T follicular helper cell (primary cell): ENCODE results near the gene CTSW.
"Not testable (repeated sequence)": the region's sequence is repeated elsewhere in the genome, so short reads cannot be mapped to it uniquely, and the experiment has no call there.

Experiments used
- DNase-seq: peaks from one replicate; pipeline ENCODE4 v3.0.0-alpha.2; 2020; ENCODE audit warnings: low read depth
- total RNA-seq, 2 experiments: gene quantifications; one replicate each; lab custom pipeline; 2026; lab: John Stamatoyannopoulos, UW

The CTSW gene
- total RNA-seq, result 0.96 to 8.3 reads per million in 2 experiments

DNA sequence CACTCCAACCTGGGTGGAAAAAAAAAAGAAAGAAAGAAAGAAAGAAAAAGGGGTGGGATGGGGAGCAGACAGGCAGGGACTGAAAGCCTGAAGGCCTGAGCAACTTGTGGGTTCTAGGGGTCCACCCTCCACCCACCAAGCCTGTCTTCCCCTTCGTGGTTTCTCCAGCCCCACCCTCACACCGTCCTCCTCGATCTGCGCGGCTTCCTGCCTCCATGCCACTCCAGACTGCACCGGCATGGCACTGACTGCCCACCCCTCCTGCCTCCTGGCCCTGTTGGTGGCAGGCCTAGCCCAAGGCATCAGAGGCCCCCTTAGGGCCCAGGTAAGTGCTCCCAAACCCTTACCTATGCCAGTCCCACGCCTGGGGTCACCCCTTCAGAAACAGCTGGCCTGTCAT is at the start of gene CTSW:
TSS of gene CTSW (plus strand) at position 221 of the 400 bp plus-strand sequence. CDS start at position 239, 18 bp downstream.
- DNase-seq, result no peak

DNA sequence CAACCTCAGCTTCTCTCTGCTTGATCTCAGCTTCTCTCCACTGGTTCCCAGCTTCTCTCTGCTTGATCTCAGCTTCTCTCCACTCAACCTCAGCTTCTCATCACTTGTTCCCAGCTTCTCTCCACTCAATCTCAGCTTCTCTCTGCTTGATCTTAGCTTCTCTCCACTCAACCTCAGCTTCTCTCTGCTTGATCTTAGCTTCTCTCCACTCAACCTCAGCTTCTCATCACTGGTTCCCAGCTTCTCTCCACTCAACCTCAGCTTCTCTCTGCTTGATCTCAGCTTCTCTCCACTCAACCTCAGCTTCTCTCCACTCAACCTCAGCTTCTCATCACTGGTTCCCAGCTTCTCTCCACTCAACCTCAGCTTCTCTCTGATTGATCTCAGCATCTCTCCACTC is 47.4 kb upstream of the CTSW start:
- DNase-seq, result not testable (repeated sequence)

- peak; percentile 90 for DNase-seq
Measured at GRCh38 chr11:65833297-65834030, 46.2 kb upstream of the CTSW start, which contains the start of gene SNX32. Gene SNX32 (plus strand): TSS chr11:65833963. CDS start chr11:65834066, 103 bp downstream.

GRCh38 chr11:65834202-65834601 is 45.4 kb upstream of the CTSW start:
- no peak for DNase-seq

DNA sequence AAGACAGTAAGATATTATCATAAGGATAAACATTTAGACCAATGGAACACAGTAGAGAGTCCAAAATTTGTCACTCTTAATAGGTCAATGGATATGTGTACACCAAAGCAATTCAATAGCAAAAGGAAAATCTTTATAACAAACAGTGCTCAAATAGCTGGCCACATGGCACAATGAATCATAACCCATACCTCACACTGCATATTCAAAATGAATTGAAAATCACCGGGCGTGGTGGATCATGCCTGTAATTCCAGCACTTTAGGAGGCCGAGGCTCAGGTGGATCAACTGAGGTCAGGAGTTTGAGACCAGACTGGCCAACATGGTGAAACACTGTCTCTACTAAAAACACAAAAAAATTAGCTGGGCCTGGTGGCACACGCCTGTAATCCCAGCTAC is 37.5 kb upstream of the CTSW start:
- no peak for DNase-seq

GRCh38 chr11:65843811-65844210 is 35.8 kb upstream of the CTSW start:
- no peak for DNase-seq

DNA sequence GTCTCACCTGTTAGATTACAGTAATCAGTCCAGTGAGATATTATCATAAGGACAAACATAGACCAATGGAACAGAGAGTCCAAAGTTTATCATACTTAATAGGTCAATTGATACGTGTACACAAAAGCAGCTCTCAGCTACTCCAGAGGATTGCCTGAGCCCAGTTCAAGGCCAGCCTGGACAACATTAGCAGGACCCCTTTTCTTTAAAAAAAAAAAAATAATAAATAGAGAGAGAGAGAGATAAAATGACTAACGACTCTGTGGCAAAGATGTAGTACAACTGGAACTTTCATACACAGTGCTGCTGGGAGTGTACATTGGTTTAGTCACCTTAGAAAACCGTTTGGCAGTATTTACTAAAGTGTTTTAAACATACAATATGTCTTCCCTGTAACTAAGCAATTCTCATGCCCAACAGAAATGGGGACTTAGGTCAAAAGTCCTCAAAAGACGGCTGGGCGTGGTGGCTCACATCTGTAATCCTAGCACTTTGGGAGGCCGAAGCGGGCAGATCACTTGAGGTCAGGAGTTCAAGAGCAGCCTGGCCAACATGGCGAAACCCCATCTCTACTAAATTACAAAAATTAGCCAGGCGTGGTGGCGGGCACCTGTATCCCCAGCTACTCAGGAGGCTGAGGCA is 35.3 kb upstream of the CTSW start:
- no peak for DNase-seq

DNA sequence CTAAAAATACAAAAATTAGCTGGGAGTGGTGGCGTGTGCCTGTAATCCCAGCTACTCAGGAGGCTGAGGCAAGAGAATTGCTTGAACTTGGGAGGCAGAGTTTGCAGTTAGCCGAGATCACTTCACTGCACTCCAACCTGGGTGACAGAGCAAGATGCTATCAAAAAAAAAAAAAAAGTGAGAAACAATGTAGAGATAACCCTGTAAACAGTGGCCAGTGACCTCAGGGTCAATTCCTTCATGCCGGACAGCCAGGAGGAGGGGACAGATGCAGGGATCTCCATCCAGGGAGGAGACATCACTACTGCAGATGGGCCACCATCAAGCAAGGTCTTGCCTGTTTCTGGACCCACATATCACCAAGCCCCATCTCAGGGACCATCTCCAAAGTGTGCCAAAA is 31.9 kb upstream of the CTSW start:
- DNase-seq, result no peak

GRCh38 chr11:65848693-65849092 is 30.9 kb upstream of the CTSW start:
- DNase-seq, result not testable (repeated sequence)

GRCh38 chr11:65849366-65849765 is 30.3 kb upstream of the CTSW start:
- no peak for DNase-seq

DNA sequence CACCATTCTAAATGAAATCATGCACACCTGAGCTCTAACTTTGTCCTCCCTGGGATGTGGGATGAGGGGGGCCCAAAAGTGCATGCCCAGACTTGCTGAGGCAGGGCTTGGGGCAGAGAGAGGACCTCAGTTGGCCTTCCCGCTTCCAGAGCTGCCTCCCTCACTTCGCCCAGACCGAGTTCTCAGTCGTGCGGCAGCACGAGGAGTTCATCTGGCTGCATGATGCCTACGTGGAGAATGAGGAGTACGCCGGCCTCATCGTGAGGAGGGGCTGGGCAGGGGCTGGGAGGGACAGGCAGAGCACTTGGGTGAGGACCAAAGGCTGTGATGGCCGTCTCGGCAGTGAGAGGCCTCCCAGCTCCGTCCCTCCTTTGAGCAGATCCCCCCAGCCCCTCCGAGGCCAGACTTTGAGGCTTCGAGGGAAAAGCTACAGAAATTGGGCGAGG is 29.8 kb upstream of the CTSW start:
- DNase-seq, result no peak

GRCh38 chr11:65850217-65851082 is 29.2 kb upstream of the CTSW start:
- DNase-seq, result no peak

- no peak for DNase-seq
Measured at GRCh38 chr11:65851083-65851579, 28.5 kb upstream of the CTSW start.

GRCh38 chr11:65851811-65852507 is 27.7 kb upstream of the CTSW start:
- DNase-seq, result no peak

GRCh38 chr11:65852508-65853245 is 27.0 kb upstream of the CTSW start:
- no peak for DNase-seq

DNA sequence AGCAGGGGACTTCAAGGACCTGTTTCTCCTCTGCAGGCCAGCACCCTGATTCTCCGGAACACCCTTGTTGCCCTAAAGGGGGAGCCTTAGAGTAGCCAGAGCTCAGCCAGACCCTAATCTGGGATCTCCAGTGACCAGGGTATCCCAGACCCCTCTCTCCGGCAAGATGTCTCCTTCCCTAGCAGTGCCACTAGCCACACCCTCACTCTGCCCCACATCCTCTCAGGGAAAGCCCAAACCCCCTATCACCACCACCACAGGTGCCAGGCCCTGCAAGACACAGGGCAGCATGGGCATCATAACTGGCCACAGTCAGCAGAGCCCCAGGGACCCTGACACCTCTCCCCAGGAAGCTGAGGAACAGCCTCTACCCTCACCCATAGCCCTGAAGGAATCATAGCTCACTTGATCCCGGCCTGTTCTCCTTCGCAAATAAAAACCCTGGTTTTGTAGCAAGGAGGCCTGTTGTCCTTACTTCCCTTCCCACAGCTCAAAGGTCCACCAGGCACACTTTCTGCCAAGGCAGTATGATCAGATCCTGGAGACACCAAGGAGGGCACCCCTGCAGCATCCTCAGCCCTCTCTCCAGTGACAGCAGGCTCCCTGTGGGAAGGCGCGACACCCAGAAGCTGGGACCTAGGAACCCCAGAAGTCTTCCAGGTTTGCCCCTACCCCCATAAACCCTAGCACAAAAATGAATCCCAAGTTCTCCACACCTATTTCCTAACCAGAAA is 26.2 kb upstream of the CTSW start:
- DNase-seq, result no peak

DNA sequence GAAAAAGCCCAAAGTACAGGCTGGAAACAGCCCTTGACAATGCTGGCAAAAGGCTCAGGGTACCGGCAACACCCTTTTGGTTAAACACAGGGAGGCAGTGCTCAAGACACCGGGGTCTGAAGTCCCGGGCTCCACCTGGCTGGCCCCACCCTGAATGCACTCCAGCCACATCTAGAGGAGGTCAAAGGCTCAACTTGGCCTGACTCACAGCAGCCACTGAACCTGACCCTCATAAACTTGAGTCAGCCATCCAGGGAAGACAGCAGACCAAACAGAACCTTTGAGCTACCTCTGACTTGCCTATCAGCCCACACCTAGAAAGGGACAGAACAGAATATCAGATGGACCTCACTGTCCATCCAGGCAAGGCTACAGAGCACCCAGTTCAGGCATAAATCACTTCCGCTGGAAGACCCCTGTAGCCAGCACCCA is 25.5 kb upstream of the CTSW start:
- DNase-seq, result no peak

DNA sequence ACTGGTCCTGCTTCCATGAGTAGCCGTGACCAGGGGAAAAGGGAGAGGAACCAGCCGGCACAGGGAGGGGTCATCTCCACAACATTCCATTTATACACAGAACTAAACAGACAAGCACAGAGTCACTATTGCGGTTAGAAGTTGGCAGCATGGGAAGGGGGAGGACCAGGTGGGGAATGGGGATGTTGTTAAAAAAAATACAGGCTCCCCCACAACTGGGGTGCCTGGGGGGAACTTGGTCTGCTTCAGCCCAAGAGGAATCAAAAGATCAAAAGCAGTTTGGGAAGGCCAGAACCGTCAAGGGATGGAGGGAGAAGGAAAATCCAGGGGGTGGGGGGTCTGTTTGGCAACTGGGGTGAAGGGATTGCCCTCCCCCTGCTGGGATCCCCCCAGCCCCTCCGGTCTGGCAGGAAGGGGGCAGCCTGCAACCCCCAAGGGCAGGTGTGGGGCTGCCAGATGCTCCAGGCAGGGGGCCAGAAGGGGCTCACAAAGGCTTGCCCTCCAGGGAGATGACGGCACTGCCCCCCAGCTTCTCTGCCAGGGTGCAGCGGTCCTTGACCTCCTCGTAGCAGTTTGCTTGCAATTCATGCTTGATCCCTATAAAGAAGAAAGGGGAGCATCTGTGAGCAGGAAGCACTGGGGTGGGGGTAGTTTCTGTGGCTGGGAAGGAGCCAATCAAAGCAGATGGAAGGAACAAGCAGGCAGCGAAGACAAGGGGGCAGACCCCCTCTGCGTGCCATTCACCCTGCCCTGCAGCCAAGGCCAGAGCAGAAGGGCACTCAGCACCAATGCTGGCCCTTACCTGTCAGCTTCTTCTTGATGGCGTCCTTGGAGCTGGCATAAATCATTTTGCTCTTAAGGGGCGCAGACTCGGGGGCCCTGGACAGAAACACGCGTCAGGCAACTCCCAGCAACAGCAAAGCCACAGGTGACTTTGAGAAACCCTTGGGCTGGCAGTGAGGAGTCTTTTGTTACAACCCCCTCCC is 24.5 kb upstream of the CTSW start:
- no peak for DNase-seq

DNA sequence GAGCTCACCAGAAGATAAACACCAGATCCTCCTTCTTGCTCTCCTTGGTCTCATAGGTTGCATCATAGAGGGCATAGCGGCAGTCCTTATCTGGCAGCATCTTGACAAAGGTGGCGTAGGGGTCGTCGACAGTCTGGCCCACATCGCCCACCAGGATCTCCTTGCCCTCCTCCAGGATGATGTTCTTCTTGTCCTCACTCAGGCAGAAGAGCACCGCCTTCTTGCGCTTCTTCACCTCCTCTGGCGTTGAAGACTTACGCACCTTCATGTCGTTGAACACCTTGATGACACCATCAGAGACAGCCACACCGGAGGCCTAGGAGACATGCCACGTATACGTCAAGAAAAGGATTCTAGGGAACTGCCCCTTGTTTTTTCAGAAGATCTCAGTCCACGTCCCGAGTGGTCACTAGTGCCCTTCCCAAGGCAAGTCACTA is 23.7 kb upstream of the CTSW start:
- no peak for DNase-seq
